D721Med (cell line): ENCODE data around the gene TRIM37.
"Not testable (repeated sequence)": the region's sequence is repeated elsewhere in the genome, so short reads cannot be mapped to it uniquely, and the experiment has no call there.

Source experiments
- DNase-seq: peaks from one replicate; pipeline ENCODE4 v3.0.0; 2011; ENCODE audit warnings: low spot score; ENCODE audit not compliant: insufficient read length
- FAIRE-seq: peaks from 2 replicates; lab custom pipeline; 2011; peaks lifted over from hg19 to GRCh38; lab: Jason Lieb, UNC
- CTCF ChIP-seq: IDR thresholded peaks from 2 replicates; pipeline ENCODE4 v1.5.1; 2012; ENCODE audit warnings: mild to moderate bottlenecking, control low read depth; ENCODE audit not compliant: insufficient read depth; ENCODE audit errors: missing control alignments

TRIM37 gene

GRCh38 chr17:58956997-58957724, 149.5 kb downstream of the TRIM37 start:
- FAIRE-seq (no peak), DNase-seq (no peak)
- no peak for TF ChIP-seq CTCF

- not testable (repeated sequence) for FAIRE-seq, DNase-seq
Observed at GRCh38 chr17:58954358-58954757, 152.3 kb downstream of the TRIM37 start.

- DNase-seq (no peak), FAIRE-seq (no peak)
- TF ChIP-seq CTCF = no peak
Observed at GRCh38 chr17:58947824-58948223, 158.9 kb downstream of the TRIM37 start.

GRCh38 chr17:58947411-58947810, 159.3 kb downstream of the TRIM37 start:
- no peak for TF ChIP-seq CTCF
- FAIRE-seq = no peak
- DNase-seq = no peak

GRCh38 chr17:58944166-58944565, 162.5 kb downstream of the TRIM37 start:
- FAIRE-seq (no peak), DNase-seq (no peak)
- no peak for TF ChIP-seq CTCF

GRCh38 chr17:58936295-58936694, 170.4 kb downstream of the TRIM37 start:
- TF ChIP-seq CTCF = no peak
- FAIRE-seq (no peak), DNase-seq (no peak)

- TF ChIP-seq CTCF = no peak
- DNase-seq (no peak), FAIRE-seq (no peak)
Observed at GRCh38 chr17:58932956-58933355, 173.7 kb downstream of the TRIM37 start.
